GM23338 (cell line): ENCODE results near the gene MAP2K2. TPM values are rescaled to one million over a fixed set of nuclear protein-coding genes. Genes with fewer than 3 reads are reported as not detected.

ENCODE experiments used
- ATAC-seq: fragments of 200-7000 bp; cut with Tn5 transposase; 3 replicates; pipeline ENCODE4 v1.9.1; 2020
- DNase-seq: peaks from one replicate; pipeline ENCODE4 v3.0.0-alpha.2; 2015; ENCODE audit warnings: low spot score
- H2AFZ ChIP-seq: fragments of 200-600 bp; sonication (generic); 2 replicates; pipeline ENCODE4 v1.8.0; 2016; ENCODE audit warnings: antibody characterized with exemption, mild to moderate bottlenecking, moderate library complexity
- H3F3A ChIP-seq: fragments of 200-600 bp; sonication (generic); replicated peaks from 2 replicates; pipeline ENCODE4 v1.8.0; 2017; ENCODE audit warnings: antibody characterized with exemption, mixed run types, low read depth
- H3K27ac ChIP-seq: fragments of 200-600 bp; sonication (generic); 2 replicates; pipeline ENCODE4 v1.6.1; 2016; ENCODE audit warnings: low read depth
- H3K27me3 ChIP-seq: fragments of 200-600 bp; sonication (generic); 2 replicates; pipeline ENCODE4 v1.8.0; 2016; ENCODE audit warnings: mild to moderate bottlenecking, mixed run types, moderate library complexity; ENCODE audit not compliant: insufficient read depth
- H3K36me3 ChIP-seq: fragments of 200-600 bp; sonication (generic); 2 replicates; pipeline ENCODE4 v1.8.0; 2016; ENCODE audit warnings: mild to moderate bottlenecking; ENCODE audit not compliant: insufficient read depth
- H3K4me1 ChIP-seq: fragments of 200-600 bp; sonication (generic); 2 replicates; pipeline ENCODE4 v1.8.0; 2016; ENCODE audit warnings: mild to moderate bottlenecking, moderate library complexity; ENCODE audit not compliant: insufficient read depth
- H3K4me2 ChIP-seq: fragments of 200-600 bp; sonication (generic); 2 replicates; pipeline ENCODE4 v1.7.1; 2017; ENCODE audit warnings: mixed run types
- H3K4me3 ChIP-seq: fragments of 200-600 bp; sonication (generic); 2 replicates; pipeline ENCODE4 v1.6.1; 2016; ENCODE audit warnings: mixed run types
- H3K79me2 ChIP-seq: fragments of 200-600 bp; sonication (generic); replicated peaks from 2 replicates; pipeline ENCODE4 v1.8.0; 2017; ENCODE audit warnings: mild to moderate bottlenecking; ENCODE audit not compliant: insufficient read depth
- H3K9me2 ChIP-seq: fragments of 200-600 bp; sonication (generic); 2 replicates; pipeline ENCODE4 v1.8.0; 2017; ENCODE audit not compliant: insufficient read depth
- H4K20me1 ChIP-seq: fragments of 200-600 bp; sonication (generic); replicated peaks from 2 replicates; pipeline ENCODE4 v1.8.0; 2017; ENCODE audit warnings: mild to moderate bottlenecking; ENCODE audit not compliant: insufficient read depth
- H3K27ac Mint-ChIP-seq: 2 replicates; pipeline ENCODE4 v1.8.0; 2020; ENCODE audit warnings: inconsistent platforms, mild to moderate bottlenecking, moderate library complexity, mixed read lengths
- H3K27me3 Mint-ChIP-seq: 3 replicates; pipeline ENCODE4 v1.8.0; 2022; ENCODE audit warnings: low read depth, mild to moderate bottlenecking, moderate library complexity, mixed read lengths, inconsistent platforms; ENCODE audit not compliant: insufficient read depth, poor library complexity
- H3K36me3 Mint-ChIP-seq: 3 replicates; pipeline ENCODE4 v1.8.0; 2021; ENCODE audit warnings: low read depth, mild to moderate bottlenecking, inconsistent platforms, moderate library complexity, mixed read lengths
- H3K4me1 Mint-ChIP-seq: 3 replicates; pipeline ENCODE4 v1.8.0; 2020; ENCODE audit warnings: mild to moderate bottlenecking, inconsistent platforms, mixed read lengths
- H3K4me3 Mint-ChIP-seq: 3 replicates; pipeline ENCODE4 v1.8.0; 2021; ENCODE audit warnings: moderate library complexity, mild to moderate bottlenecking, inconsistent platforms, mixed read lengths
- H3K9me3 Mint-ChIP-seq: 3 replicates; pipeline ENCODE4 v1.8.0; 2020; ENCODE audit warnings: moderate library complexity, mild to moderate bottlenecking, inconsistent platforms, mixed read lengths
- polyA plus RNA-seq: library from polyadenylated mRNA; unstranded; fragments of >200 nt; fragmentation: Nextera tagmentation; extraction: Ambion mirVana; gene quantifications from 2 replicates; pipeline ENCODE4 v1.2.1, GENCODE V29; 2016
- total RNA-seq: library from RNA; depleted of rRNA; stranded (reverse); fragments of >200 nt; shearing (Covaris generic); gene quantifications from 2 replicates; pipeline ENCODE4 v1.2.3, GENCODE V29; 2014
- TF ChIP-seq, protein P1 (sequence below): fragments of 250-450 bp; sonication (Bioruptor Pico); IDR thresholded peaks from 2 replicates; pipeline ENCODE4 v1.5.0; 2020; ENCODE audit warnings: mild to moderate bottlenecking, moderate library complexity
- TF ChIP-seq, protein P2 (sequence below), 2 experiments: fragments of 200-600 bp in 1 of 2; sonication (generic) in 1 of 2; conservative IDR thresholded peaks; 2 replicates each; pipeline versions ENCODE4 v1.5.1 to v1.6.1; 2016 to 2017; ENCODE audit warnings: antibody characterized with exemption in 2 of 2, low read depth in 2 of 2, mild to moderate bottlenecking in 2 of 2, moderate library complexity in 1 of 2

MAP2K2 gene
- total and polyA plus RNA-seq, 2 experiments from 2014 or later = 99.7 to 151 TPM

DNA sequence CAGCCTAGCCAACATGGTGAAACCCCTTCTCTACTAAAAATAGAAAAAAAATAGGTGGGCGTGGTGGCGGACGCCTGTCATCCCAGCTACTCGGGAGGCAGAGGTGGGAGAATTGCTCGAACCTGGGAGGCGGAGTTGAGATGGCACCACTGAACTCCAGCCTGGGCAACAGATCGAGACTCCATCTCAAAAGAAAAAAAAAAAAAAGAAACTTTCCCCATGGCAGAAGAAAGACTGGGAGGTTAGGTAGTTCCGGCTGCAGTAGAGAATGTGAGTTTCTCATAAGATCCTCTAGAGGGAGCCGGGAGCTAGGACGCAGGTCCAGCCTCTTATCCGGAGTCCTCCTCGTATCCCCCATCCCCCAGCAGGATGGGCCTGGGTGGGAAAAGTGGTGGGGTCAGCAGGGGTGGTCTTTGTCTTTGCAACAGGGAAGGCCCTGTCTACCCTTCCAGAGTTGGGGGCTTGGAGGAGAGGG lies 16.4 kb upstream of the MAP2K2 start:
- Histone ChIP-seq H3K4me3 (no peak overlapping the region), H3K36me3 (no peaks in the 10 kb centered on the region), H2AFZ (peak overlapping the region; percentile 60; the same call in 1 of the 2 replicates), H3K27me3 (no peaks in the 10 kb centered on the region), H3F3A (no peaks in the 10 kb centered on the region), H3K27ac (no peak overlapping the region), H3K4me2 (peak overlapping the region; percentile 44; the same call in 1 of the 2 replicates), H3K9me2 (no peaks in the 10 kb centered on the region), H4K20me1 (no peaks in the 10 kb centered on the region), H3K79me2 (no peaks in the 10 kb centered on the region), H3K4me1 (no peaks in the 10 kb centered on the region)
- peak; percentile 98 for ATAC-seq
- H3K36me3 Mint-ChIP-seq = no peaks in the 10 kb centered on the region
- no peak overlapping the region for H3K4me3 Mint-ChIP-seq
- TF ChIP-seq, protein P1, sequence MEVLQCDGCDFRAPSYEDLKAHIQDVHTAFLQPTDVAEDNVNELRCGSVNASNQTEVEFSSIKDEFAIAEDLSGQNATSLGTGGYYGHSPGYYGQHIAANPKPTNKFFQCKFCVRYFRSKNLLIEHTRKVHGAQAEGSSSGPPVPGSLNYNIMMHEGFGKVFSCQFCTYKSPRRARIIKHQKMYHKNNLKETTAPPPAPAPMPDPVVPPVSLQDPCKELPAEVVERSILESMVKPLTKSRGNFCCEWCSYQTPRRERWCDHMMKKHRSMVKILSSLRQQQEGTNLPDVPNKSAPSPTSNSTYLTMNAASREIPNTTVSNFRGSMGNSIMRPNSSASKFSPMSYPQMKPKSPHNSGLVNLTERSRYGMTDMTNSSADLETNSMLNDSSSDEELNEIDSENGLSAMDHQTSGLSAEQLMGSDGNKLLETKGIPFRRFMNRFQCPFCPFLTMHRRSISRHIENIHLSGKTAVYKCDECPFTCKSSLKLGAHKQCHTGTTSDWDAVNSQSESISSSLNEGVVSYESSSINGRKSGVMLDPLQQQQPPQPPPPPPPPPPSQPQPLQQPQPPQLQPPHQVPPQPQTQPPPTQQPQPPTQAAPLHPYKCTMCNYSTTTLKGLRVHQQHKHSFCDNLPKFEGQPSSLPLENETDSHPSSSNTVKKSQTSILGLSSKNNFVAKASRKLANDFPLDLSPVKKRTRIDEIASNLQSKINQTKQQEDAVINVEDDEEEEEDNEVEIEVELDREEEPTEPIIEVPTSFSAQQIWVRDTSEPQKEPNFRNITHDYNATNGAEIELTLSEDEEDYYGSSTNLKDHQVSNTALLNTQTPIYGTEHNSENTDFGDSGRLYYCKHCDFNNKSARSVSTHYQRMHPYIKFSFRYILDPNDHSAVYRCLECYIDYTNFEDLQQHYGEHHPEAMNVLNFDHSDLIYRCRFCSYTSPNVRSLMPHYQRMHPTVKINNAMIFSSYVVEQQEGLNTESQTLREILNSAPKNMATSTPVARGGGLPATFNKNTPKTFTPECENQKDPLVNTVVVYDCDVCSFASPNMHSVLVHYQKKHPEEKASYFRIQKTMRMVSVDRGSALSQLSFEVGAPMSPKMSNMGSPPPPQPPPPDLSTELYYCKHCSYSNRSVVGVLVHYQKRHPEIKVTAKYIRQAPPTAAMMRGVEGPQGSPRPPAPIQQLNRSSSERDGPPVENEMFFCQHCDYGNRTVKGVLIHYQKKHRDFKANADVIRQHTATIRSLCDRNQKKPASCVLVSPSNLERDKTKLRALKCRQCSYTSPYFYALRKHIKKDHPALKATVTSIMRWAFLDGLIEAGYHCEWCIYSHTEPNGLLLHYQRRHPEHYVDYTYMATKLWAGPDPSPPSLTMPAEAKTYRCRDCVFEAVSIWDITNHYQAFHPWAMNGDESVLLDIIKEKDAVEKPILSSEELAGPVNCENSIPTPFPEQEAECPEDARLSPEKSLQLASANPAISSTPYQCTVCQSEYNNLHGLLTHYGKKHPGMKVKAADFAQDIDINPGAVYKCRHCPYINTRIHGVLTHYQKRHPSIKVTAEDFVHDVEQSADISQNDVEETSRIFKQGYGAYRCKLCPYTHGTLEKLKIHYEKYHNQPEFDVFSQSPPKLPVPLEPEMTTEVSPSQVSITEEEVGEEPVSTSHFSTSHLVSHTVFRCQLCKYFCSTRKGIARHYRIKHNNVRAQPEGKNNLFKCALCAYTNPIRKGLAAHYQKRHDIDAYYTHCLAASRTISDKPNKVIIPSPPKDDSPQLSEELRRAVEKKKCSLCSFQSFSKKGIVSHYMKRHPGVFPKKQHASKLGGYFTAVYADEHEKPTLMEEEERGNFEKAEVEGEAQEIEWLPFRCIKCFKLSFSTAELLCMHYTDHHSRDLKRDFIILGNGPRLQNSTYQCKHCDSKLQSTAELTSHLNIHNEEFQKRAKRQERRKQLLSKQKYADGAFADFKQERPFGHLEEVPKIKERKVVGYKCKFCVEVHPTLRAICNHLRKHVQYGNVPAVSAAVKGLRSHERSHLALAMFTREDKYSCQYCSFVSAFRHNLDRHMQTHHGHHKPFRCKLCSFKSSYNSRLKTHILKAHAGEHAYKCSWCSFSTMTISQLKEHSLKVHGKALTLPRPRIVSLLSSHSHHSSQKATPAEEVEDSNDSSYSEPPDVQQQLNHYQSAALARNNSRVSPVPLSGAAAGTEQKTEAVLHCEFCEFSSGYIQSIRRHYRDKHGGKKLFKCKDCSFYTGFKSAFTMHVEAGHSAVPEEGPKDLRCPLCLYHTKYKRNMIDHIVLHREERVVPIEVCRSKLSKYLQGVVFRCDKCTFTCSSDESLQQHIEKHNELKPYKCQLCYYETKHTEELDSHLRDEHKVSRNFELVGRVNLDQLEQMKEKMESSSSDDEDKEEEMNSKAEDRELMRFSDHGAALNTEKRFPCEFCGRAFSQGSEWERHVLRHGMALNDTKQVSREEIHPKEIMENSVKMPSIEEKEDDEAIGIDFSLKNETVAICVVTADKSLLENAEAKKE (CRISPR knock-in tag) = no peak
- TF ChIP-seq, protein P2, sequence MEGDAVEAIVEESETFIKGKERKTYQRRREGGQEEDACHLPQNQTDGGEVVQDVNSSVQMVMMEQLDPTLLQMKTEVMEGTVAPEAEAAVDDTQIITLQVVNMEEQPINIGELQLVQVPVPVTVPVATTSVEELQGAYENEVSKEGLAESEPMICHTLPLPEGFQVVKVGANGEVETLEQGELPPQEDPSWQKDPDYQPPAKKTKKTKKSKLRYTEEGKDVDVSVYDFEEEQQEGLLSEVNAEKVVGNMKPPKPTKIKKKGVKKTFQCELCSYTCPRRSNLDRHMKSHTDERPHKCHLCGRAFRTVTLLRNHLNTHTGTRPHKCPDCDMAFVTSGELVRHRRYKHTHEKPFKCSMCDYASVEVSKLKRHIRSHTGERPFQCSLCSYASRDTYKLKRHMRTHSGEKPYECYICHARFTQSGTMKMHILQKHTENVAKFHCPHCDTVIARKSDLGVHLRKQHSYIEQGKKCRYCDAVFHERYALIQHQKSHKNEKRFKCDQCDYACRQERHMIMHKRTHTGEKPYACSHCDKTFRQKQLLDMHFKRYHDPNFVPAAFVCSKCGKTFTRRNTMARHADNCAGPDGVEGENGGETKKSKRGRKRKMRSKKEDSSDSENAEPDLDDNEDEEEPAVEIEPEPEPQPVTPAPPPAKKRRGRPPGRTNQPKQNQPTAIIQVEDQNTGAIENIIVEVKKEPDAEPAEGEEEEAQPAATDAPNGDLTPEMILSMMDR (conservative IDR thresholded peaks at IDR 0.05; ENCODE audit: low read depth in 2 of 2) = peak; percentile 66 to 75
- H3K27me3 Mint-ChIP-seq = peaks cover 11% of the 10 kb centered on the region
- H3K27ac Mint-ChIP-seq = peak overlapping the region; percentile 89; the same call in 1 of the 2 replicates
- H3K4me1 Mint-ChIP-seq = peaks cover 3% of the 10 kb centered on the region; the same call in 1 of the 3 replicates
- DNase-seq = peak; percentile 94
- no peaks in the 10 kb centered on the region; the same call in 2 of the 3 replicates for H3K9me3 Mint-ChIP-seq
